Measurements from ENCODE around the gene NUCB2. TPM values are rescaled to one million over a fixed set of nuclear protein-coding genes. Genes with fewer than 3 reads are reported as not detected.

The NUCB2 gene
- total and polyA plus RNA-seq, 2 donors (not counting 3 experiments of a cell fraction or from before 2014, with no cell fraction given) = 41.9 to 114 TPM

DNA sequence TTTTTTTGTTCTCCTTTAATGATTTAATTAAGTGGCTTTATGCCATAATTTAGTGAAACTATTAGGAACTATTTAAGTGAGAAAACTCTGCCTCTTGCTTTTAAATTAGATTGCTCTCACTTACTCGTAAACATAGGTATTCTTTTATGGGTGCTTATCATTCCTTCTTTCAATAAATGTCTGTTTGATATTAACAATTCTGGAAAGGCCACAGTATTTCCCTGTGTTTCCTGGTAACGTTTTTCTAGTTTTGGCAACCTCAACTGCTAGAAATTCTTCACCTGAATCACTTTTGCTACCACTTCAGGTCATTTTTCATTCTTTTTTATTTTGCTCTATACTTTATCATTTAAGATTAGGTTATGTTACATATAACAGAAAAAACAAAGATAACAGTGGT, 55.1 kb downstream of the NUCB2 start:
- Histone ChIP-seq H3K27me3 (ENCODE audit: control insufficient read depth in 2 of 2, insufficient read depth in 2 of 2, low read length in 2 of 2) (no peaks in the 10 kb centered on the region), H3K9me3 (replicated peaks; ENCODE audit: control insufficient read depth, insufficient read depth, low read length) (no peaks in the 10 kb centered on the region), H3K36me3 (ENCODE audit: control insufficient read depth in 2 of 2, extremely low read depth in 1 of 2, insufficient read depth in 2 of 2, low read length in 2 of 2) (peaks cover 0 to 12% of the 10 kb centered on the region in 2 experiments), H3K4me1 (ENCODE audit: control insufficient read depth, extremely low read depth, insufficient read depth, low read length) (no peaks in the 10 kb centered on the region), H2AFZ (ENCODE audit: low read depth, low read length) (no peak overlapping the region), H3K9ac (replicated peaks; ENCODE audit: extremely low read depth, insufficient read depth, low read length) (no peak overlapping the region), H4K20me1 (replicated peaks; ENCODE audit: control insufficient read depth, extremely low read depth, insufficient read depth, low read length) (no peaks in the 10 kb centered on the region), H3K27ac (ENCODE audit: insufficient read depth, low read depth, low read length) (no peak overlapping the region), H3K4me3 (replicated peaks in 1 of 3; ENCODE audit: insufficient read depth in 1 of 3, low read depth in 1 of 3, low read length in 3 of 3) (no peak overlapping the region), H3K9me1 (replicated peaks; ENCODE audit: control insufficient read depth, extremely low read depth, insufficient read depth, low read length) (no peaks in the 10 kb centered on the region), H3K4me2 (ENCODE audit: insufficient read depth, low read length) (no peak overlapping the region), H3K79me2 (ENCODE audit: control insufficient read depth, insufficient read depth, low read length) (no peaks in the 10 kb centered on the region)
- POLR2A ChIA-PET = no interaction called here
- DNase-seq (ENCODE audit: low read depth, low spot score) (no peak), FAIRE-seq (no peak)
- intact Hi-C loops (cut with micrococcal nuclease) = no loop called here
- no TSS peak for BruUV-seq (replicated peaks)
- CTCF ChIA-PET = interaction anchor here (1.1 kb wide), 1 partner anchor 8 kb away, joined by 3 read pairs; no protein-coding TSS in a partner anchor
- dilution Hi-C loops (cut with MboI; ENCODE audit: extremely low pct_ligation_motif_present, low sequenced_read_pairs) = no loop called here
- TF ChIP-seq POLR2A (IDR thresholded peaks at IDR 0.05; ENCODE audit: low read depth, low read length) = no peak
- TF ChIP-seq EZH2 (IDR thresholded peaks at IDR 0.05; ENCODE audit: borderline replicate concordance, low read depth, low read length, severe bottlenecking) = no peak
- no peak for TF ChIP-seq FOS (IDR thresholded peaks at IDR 0.05; ENCODE audit: borderline replicate concordance, insufficient read depth, low read length)

- no peaks in the 10 kb centered on the region for H3K79me2 ChIP-seq (ENCODE audit: control insufficient read depth, insufficient read depth, low read length)
- no peaks in the 10 kb centered on the region for H3K9me1 ChIP-seq (replicated peaks; ENCODE audit: control insufficient read depth, extremely low read depth, insufficient read depth, low read length)
- H3K4me3 ChIP-seq (replicated peaks in 1 of 3; ENCODE audit: insufficient read depth in 1 of 3, low read depth in 1 of 3, low read length in 3 of 3) = no peak overlapping the region
- H4K20me1 ChIP-seq (replicated peaks; ENCODE audit: control insufficient read depth, extremely low read depth, insufficient read depth, low read length) = no peaks in the 10 kb centered on the region
- no peaks in the 10 kb centered on the region for H3K9me3 ChIP-seq (replicated peaks; ENCODE audit: control insufficient read depth, insufficient read depth, low read length)
- dilution Hi-C loops (cut with MboI; ENCODE audit: extremely low pct_ligation_motif_present, low sequenced_read_pairs) = no loop called here
- H3K27ac ChIP-seq (ENCODE audit: insufficient read depth, low read depth, low read length) = no peak overlapping the region
- CTCF ChIA-PET = interaction anchor here (0.7 to 1.1 kb wide), 2 partner anchors 11 to 50 kb away, joined by 3 to 4 read pairs; no protein-coding TSS in a partner anchor
- H2AFZ ChIP-seq (ENCODE audit: low read depth, low read length) = no peak overlapping the region
- POLR2A ChIA-PET = interaction anchor here (0.5 kb wide), 1 partner anchor 27 kb away, joined by 5 read pairs; no protein-coding TSS in a partner anchor
- BruUV-seq (replicated peaks) = no TSS peak
- no peak for TF ChIP-seq MYC (IDR thresholded peaks at IDR 0.05; ENCODE audit: low read depth, low read length)
- TF ChIP-seq, protein P1, sequence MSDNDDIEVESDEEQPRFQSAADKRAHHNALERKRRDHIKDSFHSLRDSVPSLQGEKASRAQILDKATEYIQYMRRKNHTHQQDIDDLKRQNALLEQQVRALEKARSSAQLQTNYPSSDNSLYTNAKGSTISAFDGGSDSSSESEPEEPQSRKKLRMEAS (IDR thresholded peaks at IDR 0.05; ENCODE audit: insufficient read depth, insufficient read length) = no peak
- TF ChIP-seq JUN (IDR thresholded peaks at IDR 0.05; ENCODE audit: borderline replicate concordance, insufficient read depth, insufficient read length, low read depth) = no peak
- no peak for TF ChIP-seq EZH2 (IDR thresholded peaks at IDR 0.05; ENCODE audit: borderline replicate concordance, low read depth, low read length, severe bottlenecking)
- TF ChIP-seq POLR2A (IDR thresholded peaks at IDR 0.05; ENCODE audit: low read depth, low read length) = no peak
- H3K9ac ChIP-seq (replicated peaks; ENCODE audit: extremely low read depth, insufficient read depth, low read length) = no peak overlapping the region
- no peaks in the 10 kb centered on the region for H3K27me3 ChIP-seq (ENCODE audit: control insufficient read depth in 2 of 2, insufficient read depth in 2 of 2, low read length in 2 of 2)
- no peak overlapping the region for H3K4me2 ChIP-seq (ENCODE audit: insufficient read depth, low read length)
- intact Hi-C loops (cut with micrococcal nuclease) = no loop called here
- no peaks in the 10 kb centered on the region for H3K4me1 ChIP-seq (ENCODE audit: control insufficient read depth, extremely low read depth, insufficient read depth, low read length)
- DNase-seq (ENCODE audit: low read depth, low spot score) (no peak), FAIRE-seq (no peak)
- peaks cover 0 to 8% of the 10 kb centered on the region in 2 experiments for H3K36me3 ChIP-seq (ENCODE audit: control insufficient read depth in 2 of 2, extremely low read depth in 1 of 2, insufficient read depth in 2 of 2, low read length in 2 of 2)
Observed at GRCh38 chr11:17333799-17334586, 57.5 kb downstream of the NUCB2 start.
